RPMI7951 (cell line): Measurements from ENCODE around the gene PIEZO1. TPM values are rescaled to one million over a fixed set of nuclear protein-coding genes. Genes with fewer than 3 reads are reported as not detected.

Experiments
- DNase-seq: peaks from one replicate; pipeline ENCODE4 v3.0.0-alpha.2; 2012; ENCODE audit warnings: low read depth
- total RNA-seq: library from RNA; depleted of rRNA; stranded (reverse); fragments of >200 nt; shearing (Covaris generic); gene quantifications from 2 replicates; pipeline ENCODE4 v1.2.3, GENCODE V29; 2014

PIEZO1 gene
- total RNA-seq, 1 experiment from 2014 or later = 76.4 TPM

DNA sequence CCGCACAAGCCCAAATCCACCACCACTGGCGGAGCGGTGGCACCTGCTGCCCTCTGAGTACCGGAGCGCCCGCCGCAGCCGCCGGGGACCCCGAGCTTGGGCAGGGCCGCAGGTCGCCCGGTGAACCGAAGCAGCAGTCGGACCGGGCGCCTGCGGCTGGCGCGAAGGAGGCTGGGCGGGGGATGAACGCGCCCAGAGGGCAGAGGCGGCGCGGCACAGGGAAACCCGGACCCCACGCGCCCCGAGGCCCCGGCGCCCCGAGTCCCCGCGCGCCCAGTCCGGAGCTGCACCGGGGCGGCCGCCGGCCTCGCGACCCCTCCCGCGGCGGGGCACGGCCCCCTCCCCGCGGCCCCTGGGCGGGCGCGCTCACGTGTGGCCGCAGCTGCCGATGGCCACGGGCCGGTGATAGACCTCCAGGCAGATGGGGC is 79.2 kb downstream of the PIEZO1 start:
- no peak for DNase-seq

DNA sequence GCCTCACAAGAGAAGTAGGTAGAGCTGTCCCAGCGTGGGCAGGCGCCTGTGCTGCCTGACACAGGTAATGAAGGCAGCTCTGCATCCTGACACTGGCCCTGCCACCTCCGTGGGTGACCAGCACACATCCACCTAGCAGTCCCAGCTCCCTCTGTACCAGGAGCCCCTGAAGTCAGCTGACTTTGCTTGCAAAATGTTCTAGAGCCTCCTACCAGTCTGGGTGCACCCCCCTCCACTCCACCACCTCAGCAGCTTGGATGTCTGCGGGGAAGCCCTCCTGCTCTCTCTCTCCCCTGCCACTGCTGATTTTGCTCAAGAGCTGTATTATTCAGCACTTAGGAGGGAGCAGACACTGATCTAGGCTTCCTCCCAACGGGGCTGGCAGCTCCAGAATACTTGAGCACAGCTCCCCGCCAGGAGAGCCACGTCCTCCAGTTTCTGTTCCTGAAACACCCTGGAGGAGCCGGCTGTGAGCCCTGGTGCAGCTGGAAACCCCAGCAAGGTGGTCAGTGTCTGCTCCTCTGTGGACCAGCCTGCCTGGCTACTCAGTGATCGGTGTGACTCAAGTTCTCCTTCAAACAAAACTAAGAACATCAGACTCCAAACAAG is 79.8 kb downstream of the PIEZO1 start:
- DNase-seq = no peak

DNA sequence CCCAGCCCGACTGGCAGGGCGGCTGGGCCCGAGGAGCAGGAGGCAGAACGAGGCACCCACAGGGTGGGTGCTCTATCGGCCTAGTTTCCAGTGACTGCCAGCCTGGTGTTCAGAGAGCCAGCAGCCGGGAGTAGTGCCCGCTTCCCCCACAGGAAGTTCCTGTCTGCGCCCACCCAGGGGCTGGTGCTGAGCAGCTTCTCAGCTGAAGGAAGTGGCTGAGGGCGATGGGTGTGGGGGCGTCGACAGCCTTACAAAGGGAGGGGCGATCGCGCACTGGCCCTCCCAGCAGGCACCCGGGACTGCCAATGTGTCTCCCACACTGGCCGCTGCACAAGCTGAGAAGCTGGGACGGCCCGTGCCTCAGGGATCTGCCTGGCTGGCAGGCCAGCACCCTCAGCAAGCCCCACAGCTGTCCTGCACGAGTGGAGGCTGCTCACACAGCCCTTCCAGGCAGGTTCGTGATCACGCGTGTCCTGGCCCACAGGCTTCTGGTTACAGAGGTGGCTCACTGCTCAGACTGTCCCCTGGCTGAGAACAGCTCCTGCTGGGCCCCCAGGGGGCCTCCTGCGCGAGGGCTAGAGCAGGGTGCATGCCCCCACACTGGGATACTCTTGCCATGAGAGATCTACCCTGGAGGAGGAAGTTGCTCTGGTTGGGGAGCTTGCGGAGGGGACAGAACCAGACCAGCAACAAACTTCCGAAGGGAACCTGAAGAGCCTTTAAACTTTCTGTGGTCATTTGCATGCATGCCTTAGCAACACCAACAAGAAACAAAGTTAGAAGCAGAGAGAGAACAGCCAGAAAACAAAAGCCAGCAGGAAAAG is 81.3 kb downstream of the PIEZO1 start:
- no peak for DNase-seq

DNA sequence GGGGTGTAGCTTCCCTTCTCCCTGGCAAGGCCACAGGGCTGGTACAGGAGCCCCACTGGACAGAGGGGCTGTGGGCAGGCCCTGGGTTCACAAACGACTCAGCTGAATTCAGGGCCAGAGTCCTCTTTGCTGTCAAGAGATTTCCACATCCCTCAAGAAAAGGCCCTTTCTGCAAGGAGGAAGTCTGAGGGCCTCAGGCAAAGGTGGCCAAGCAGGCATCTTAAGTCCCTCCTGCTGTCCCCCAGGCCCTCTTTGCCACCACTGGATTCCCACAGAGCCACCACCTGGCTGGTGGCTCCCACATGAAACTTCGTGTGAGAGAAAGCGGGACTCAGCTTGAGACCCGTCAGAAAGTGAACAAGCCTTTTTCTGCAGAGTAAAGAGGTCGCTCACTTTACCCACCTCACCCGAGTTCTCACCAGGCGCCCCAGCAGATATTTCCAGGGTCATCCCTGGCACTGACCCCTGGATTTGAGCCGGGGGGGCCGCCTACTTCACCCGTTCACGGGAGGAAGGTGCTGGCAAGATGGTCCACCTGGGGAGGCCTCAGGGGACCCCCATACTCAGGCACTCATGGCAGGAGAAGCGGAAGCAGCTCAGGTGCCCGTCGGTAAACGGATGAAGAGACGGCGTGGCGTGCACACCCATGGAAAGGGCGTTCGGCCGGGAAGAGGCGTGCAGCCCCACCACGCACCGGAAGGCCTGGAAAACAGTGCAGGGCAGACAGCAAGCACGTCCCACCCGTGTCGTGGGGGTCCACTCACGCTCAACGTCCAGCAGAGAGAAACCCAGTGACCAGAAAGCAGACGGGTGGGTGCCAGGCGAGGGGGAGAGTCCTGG is 82.4 kb downstream of the PIEZO1 start:
- DNase-seq = no peak

DNA sequence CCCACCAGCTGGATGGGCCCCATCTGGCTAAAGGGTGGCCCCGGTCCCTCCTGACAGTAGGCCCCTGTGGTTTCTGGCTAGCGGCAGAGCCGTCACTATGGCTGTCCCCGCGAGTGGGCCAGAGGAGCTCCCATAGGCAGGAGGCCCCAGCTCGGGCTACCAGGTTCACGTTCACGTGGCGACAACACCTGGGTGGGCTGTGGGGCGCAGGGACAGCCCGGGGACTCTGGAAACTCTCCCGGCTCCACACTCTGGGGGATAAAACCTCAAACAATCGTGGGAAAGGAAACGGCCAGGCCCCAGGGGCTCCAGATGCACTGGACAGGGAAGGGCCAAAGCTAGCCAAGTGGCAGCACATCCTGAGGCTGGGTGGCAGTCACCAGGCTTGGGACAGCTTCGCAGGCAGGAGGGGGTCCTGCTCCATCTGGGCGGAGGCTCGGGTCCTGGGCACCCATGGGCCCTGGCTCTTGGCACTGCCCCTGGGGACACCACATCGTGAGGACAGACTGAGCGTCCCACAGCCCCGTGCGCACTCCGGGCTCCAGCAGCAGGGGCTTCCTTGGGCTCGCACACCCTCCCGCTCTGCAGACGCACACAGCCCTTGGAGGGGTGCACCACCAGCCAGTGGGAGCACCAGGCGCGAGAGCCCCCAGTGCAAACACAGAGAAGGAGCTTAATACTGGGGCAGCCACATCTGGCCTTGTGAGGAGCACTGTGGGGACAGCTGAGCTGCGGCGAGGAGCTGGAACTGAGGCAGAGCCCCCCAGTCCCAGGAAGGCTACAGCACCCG is 83.2 kb downstream of the PIEZO1 start:
- no peak for DNase-seq

DNA sequence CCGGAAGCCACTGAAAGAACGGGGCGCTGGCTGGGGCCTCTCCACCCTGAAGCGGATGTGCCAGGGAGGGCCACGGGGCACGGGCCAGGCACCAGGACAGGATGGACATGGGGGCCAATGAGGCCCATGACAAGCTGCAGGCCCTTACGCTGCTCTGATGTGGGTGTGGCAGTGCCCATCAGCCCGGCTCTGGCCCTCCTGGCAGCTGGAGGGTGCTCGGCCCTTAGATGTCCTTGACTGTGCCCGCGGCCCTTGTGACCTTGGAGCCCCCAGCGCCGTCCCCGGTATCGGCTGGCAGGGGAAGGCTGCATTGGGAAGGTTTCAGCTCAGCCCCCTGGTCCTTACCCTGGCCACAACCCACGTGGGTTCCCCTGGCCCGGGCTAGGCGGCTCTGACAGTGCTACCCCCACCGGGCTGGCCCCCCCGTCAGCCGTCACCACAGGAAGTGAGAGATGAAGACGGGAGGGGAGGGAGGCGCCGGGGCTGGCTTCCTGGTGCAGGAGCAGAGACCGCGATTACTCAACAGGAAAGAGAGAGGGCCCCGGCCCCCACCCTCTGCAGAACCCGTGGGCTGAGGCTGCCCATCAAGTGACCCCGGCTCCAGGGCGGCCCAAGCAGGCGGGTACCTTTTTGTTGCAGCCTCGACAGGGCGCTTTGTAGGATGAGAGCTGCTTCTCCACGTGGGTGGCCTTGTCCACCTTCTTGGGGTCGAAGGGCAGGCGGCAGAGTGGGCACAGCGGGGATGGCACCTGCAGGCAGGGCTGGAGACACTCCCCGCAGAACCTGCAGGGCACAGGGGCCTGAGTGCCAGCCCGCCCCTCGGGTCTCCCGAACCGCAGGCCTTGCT is 84.2 kb downstream of the PIEZO1 start:
- peak; percentile 89 for DNase-seq

DNA sequence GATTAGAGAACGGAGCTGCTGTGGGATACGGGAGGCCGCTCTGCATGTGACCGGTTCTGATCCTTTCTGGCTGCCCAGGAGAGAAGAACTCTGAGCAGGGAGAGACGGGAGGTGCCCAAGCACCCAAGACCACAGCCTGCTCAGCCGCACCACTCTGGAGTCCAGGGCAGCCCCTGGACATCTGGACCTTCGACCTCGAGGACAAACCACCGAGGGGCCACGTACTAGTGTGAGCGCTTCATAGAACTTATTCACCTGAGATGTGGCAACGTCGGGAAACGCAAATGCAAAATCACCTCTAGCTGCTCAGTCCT is 84.7 kb downstream of the PIEZO1 start:
- DNase-seq = no peak

DNA sequence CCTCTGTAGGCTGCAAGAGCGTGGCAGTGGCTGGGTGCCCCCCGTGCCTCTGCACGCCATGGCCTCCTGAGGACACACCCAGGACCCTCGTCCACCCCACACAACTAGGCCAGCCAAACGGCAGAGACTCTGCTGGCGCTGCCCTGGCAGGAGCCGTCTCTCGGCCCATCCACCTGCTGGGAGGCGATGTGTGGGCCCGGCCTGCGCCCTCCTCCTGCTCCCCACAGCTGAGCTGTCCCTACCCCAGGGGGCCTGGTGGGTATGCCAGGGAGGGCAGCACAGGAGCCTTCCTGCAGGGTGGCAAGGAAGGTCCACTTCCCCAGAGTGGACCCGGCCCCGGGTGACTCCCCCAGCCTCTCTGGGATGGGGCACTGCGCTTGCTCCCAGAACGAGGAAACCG is 85.8 kb downstream of the PIEZO1 start:
- no peak for DNase-seq

DNA sequence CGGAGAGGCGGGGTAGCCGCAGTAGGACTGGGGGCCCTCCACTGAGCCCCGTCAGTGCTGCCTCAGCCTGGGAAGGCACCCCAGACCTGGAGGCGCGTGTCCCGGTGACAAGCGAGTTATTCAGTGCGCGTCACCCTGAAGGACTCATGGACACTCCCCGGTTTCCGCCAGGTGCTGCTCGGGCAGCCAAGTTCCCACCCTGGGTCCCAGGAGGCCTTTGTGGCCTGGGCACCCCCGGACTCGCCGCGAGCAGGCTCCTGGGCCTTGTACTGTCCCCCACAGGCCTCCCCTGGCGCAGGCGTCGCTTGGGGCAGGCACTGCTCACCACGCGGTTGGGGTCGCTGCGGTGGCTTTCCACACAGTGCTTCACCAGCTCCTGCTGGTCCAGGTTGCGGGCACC is 86.4 kb downstream of the PIEZO1 start:
- DNase-seq = no peak

DNA sequence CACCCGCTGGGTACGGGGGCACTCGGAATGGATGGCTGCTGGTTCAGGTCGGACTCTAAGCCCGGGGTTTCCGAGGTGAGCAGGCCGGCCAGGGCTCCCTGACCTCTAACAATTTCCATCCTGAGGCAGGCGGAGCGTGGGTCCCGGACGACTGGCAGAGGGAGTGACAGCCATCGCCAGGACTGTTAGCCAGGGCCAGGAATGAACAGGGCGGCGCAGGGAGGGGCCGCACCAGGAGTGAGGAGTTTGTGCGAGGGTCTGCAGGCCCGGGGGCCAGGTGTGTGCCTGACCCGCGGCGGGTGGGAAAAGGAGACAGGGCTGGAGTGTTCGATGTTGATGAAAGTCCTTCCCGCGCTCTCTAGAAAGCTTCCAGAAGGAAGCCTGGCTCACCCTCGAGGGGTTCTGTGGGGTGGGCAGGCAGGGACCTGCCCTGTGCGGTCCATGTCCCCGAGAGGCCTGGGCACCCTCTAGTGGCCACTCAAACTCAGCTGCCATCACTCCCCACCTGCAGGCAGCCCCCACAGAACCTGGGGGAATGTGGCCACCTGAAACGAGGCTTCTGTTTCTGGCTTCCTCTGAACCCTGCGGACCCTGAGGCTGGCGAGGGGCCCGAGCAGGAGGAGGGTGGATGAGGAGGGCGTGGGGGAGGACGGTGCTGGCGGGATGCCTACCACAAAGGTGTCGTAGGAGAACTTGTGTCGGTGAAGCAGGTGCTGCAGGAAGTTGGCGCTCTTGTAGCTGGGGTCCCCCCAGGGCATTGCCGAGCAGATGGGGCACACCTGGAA is 87.0 kb downstream of the PIEZO1 start:
- no peak for DNase-seq

DNA sequence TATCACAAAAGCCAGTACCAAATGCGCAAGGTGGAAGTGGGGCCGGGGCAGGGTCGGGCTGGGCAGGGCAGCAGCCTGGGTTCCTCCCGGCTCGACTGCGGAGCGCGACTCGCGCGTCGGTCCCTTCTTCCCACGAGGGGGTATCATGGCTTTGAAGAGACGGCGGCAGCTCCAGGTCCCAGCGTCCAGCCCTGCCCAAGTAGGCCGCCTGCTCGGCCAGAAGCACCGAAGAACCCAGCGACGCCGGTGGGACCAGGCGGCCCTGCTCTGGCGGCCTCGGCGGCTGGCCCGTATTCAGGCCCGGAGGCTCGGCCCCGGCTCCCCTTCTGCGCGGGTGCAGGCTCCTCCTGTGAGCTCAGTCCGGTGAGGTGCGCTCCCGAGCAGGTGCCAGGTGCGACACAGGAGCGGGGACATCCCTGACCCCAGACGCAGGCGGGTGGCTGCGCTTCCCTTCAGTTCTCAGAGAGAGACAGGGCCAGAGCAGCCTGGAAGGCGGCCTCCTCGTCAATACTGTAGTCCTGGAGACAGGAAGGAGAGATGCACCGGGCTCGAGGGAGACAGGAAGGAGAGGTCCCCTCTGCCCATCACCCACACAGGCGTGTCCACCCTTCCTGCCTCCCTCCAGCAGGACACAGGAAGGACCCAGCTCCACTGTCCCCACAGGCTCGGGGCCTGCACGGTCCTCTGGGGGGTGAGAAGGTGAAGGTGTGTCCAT is 87.7 kb downstream of the PIEZO1 start:
- DNase-seq = no peak

DNA sequence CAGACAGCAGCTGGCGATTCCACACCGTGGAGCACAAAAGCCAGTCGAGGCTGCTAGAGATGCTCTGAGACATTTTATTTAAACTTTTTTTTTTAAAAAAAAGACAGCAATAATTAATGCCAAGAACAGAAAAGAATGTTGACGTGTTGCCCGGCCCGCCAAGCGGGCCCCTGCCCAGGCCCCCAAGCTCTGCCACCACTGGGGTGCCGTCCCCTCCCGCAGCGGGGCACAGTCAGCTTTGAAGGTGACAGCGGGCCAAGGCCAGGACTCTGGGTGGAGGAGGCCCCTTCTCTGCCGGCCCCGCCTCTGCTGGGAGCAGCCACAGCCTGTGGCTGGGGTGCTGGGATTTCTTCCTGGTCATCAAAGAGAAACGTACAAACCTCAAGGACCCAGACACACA is 88.6 kb downstream of the PIEZO1 start:
- no peak for DNase-seq

DNA sequence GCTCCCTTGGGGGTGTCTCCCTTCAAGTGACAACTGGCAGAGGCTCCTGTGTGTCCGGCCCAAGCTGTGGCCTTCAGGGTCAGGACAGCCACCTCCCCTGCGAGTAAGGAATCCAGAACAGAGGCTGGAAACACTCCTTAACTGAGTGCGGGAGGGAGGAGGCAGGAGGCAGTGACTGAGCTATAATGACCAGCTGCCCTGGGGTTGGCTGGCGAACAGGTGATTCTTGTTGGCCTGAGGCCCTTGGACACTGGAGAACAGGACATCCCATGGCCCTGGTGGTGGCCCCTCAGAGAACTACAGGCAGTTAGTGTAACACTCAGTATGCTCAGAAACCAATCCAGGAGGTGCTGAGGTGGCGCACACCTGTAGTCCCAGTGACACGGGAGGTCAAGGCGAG is 89.3 kb downstream of the PIEZO1 start:
- no peak for DNase-seq

DNA sequence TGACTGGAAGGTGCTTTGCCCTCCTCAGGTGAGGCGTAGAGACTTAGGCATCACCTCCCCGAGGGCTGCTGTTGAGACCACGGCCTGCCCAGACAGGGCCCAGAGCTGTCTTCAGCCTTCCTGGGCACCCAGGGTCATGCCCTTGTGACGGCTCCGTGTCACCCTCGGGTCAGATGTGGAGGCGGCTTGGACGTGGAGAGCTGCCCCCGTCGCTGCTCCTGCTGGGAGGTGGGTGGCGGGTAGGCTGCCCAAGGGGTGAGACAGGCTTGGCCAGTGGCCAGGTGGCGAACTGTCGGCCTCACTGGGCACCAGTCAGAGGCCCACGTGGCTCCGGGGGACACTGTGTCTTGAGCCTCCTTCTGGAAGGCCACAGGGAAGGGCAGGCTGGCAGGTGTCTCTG is 89.8 kb downstream of the PIEZO1 start:
- DNase-seq = no peak

DNA sequence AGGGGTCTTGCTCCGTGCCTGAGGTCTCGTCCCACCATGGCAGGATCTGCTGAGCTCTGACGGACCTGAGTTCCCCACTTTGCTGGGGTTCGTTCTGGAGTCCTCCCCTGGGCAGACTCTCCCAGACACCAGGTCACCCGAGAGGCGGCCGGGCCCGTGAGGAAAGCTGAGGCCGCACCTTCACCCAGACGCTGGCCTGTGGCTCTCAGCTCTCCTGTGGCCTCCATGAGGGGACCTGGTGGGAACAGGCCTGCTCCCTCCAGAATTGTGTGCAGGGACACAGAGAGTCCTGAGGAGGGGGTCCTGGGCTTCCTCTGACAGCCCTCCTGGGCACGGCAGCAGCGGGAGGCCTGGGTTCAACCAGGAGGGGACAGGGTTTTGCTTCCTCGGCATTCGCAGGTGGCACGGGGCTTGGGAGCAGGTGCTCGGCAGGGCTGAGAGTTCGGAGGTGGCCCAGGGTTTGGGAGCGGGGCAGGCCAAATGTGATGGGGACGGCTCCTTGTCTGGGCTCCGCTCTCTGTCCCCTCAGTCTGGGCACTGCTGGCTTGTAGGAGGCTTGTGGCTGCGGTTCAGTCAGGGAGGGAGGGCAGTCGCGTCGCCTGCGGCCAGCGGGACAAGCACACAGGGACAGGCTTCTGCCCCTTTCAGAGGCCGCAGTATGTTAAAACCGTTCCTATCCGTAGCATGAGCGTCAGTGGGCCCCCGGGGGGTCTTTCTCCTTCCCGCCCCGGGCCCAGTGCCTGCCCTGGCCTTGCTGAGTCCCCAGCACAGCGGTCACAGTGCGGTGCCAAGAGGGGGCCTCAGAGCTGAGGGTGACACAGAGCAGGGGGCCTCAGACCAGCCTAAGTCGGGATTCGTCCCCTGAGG is 90.6 kb downstream of the PIEZO1 start:
- DNase-seq = no peak

DNA sequence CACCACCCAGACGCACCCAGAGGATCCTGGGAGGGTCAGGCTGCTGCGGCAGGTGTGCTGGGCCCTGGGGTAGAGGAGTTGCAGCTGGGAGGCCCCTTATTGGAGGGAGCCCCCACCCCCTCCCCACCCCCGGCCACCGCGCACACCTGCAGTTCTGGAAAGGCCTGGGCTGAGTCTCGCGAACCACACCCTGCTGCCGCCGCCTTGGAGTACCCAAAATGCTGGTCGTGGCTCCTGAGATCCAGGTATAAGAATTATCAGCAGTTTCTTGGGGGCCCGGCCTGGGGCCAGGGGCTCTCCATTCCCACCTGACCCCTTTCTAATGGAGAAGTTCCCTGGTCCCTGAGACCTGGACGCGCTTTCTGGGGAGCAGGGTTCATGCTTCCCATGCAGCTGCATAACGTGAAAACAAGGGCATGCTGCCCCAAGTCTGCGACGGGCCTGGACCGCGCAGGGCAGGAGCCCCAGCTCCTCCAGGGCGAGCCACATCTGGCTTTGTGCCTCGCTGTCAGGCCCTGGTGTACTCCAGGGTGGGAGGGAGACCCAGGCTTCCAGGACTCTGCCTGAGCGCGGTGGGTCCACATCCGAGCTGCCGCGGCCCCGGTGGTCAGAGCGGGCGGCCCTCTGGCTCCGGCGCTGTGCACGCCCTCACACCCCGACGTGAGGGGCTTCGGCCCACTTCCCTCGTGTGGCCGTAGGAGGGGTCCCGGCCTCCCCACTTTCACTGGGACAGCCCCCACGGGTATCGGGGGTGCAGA is 91.4 kb downstream of the PIEZO1 start:
- no peak for DNase-seq

DNA sequence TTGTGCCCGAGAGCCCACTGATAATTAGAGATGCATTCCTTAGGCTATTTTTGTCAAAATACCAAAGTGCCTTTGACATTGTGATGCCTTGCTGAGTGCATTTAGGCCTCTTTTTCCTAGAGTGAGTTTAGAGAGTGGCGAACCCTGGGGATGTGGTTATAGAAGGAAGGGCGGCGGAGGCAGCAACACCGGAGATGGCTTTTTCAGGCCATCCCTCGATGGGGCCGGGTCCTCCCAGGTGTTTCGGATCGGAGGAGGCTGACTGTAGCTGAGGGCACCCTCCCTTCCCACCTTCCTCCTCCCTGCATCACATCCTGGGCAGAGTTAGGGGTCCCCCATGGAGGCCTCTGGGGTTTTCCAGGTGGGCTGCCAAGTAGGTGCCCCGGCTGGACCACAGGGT is 92.2 kb downstream of the PIEZO1 start:
- DNase-seq = no peak
